Fibroblast of upper back skin (primary cell): ENCODE data around the gene MAVS.
"Not testable (repeated sequence)": the region's sequence is repeated elsewhere in the genome, so short reads cannot be mapped to it uniquely, and the experiment has no call there.

Source experiments
- DNase-seq: peaks from one replicate; pipeline ENCODE4 v3.0.0-alpha.2; 2013

Gene MAVS

DNA sequence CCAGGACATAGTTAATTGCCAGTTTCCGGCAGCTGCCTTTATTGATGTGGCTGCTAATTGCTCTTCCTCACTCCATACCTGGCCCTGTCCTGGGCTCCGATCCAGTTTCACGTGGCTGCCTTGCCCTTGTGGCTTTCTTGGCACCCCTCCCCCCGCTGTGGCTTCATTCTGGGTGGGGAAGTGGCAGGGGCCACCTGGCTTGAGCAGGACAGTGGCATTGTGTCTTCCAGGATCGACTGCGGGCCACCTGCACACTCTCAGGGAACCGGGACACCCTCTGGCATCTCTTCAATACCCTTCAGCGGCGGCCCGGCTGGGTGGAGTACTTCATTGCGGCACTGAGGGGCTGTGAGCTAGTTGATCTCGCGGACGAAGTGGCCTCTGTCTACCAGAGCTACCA, 10.8 kb downstream of the MAVS start:
- DNase-seq = no peak

GRCh38 chr20:3858689-3859088, 12.1 kb downstream of the MAVS start:
- DNase-seq = no peak

DNA sequence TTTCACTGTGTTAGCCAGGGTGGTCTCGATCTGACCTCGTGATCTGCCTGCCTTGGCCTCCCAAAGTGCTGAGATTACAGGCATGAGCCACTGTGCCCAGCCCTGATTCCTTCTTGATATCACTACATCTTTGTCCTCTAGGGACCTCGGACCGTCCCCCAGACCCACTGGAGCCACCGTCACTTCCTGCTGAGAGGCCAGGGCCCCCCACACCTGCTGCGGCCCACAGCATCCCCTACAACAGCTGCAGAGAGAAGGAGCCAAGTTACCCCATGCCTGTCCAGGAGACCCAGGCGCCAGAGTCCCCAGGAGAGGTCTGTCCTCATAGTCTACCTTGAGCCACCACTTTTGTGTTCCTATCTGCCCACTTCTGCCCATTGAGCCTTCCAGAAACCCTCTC, 14.6 kb downstream of the MAVS start:
- no peak for DNase-seq

GRCh38 chr20:3862333-3862732, 15.7 kb downstream of the MAVS start:
- no peak for DNase-seq

- no peak for DNase-seq
Observed at GRCh38 chr20:3863317-3863716, 16.7 kb downstream of the MAVS start.

DNA sequence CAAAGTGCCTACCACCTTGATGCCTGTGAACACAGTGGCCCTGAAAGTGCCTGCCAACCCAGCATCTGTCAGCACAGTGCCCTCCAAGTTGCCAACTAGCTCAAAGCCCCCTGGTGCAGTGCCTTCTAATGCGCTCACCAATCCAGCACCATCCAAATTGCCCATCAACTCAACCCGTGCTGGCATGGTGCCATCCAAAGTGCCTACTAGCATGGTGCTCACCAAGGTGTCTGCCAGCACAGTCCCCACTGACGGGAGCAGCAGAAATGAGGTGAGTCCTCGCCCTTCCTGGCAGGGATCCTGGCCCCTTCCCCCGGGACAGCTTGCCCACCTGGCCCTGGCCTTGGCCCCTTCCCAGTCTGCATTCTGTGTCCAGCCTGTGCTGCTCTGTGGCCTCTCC, 17.9 kb downstream of the MAVS start:
- DNase-seq = no peak

- DNase-seq = no peak
Observed at GRCh38 chr20:3865152-3865886, 18.7 kb downstream of the MAVS start.

DNA sequence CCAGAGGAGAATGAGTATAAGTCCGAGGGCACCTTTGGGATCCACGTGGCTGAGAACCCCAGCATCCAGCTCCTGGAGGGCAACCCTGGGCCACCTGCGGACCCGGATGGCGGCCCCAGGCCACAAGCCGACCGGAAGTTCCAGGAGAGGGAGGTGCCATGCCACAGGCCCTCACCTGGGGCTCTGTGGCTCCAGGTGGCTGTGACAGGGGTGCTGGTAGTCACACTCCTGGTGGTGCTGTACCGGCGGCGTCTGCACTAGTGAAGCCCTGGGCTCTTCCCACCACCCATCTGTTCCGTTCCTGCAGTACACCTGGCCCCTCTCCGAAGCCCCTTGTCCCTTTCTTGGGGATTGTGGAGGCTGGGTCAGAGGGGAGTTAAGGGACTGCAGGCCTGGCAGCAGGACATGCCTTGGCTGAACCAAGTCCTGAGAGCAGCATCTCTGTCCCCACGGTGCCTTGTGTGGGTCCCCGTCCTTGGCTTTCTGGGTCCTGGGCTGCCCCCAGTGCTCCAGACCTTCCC, 19.3 kb downstream of the MAVS start:
- no peak for DNase-seq

DNA sequence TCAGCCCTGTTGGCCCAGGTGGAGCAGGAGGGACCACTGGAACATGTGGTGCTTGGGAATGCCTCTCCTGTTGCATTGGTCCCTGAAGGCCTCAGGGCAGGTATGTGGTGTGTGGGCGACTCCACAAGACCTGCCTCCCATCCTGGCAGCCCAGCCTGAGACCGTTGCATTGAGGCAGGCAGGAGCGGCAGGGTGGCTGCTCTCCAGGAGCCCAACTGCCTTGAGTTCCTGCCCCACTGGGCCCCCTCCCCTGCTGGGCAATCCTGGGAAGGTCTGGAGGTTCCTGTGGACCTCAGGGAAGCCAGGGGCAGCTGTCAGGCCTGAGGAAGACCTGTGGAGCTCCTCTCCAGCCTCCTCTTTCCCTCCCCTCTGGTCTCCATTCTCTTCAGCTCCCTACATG, 19.8 kb downstream of the MAVS start:
- DNase-seq = no peak

DNA sequence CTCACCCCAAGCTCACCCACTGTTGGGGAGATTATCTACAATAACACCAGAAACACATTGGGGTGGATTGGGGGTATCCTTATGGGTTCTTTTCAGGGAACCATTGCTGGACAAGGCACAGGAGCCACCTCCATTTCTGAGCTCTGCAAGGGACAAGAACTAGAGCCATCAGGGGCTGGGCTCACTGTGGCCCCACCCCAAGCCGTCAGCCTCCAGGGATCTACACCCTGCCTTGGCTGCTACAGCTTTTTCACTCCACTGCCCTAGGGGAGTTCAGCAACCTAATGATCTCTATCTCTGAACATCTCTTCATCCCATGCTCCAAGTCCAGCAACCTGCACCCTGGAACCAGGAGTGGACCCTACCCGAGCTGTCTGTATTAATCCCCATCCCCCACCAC, 21.2 kb downstream of the MAVS start:
- no peak for DNase-seq

GRCh38 chr20:3869839-3870634, 23.4 kb downstream of the MAVS start:
- no peak for DNase-seq

DNA sequence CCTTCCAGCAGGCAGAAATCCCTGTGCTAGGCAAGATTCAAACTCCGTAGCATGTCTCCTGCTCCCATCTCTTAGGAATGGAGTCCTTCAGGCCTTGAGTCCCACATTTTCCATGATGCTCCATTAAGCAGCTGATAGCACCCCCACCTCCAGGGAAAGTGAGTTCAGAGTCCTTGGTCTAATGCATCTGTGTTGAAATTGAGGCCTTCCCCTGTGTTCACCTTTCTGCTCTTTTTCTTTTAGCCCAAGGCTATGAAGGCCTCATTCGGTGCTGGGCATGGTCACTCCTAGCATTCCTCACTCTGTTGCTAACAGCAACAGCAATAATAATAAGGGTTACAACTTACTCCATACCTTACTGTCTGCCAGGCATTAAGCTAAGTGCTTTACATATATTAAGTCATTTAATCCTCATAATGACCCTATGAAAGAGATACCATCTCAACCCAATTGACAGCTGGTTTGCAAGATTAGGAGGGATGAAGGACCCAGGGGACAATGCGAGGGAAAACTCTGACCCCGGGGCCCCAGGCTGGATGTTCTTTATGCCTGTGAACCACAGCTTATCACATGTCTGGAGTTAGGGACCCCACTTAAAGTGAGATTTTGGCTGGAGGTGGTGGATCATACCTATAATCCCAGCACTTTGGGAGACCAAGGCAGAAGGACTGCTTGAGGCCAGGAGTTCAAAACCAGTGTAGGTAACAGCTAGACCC, 25.1 kb downstream of the MAVS start:
- no peak for DNase-seq

GRCh38 chr20:3873507-3873906, 26.9 kb downstream of the MAVS start:
- no peak for DNase-seq

GRCh38 chr20:3874194-3874844, 27.7 kb downstream of the MAVS start:
- no peak for DNase-seq

DNA sequence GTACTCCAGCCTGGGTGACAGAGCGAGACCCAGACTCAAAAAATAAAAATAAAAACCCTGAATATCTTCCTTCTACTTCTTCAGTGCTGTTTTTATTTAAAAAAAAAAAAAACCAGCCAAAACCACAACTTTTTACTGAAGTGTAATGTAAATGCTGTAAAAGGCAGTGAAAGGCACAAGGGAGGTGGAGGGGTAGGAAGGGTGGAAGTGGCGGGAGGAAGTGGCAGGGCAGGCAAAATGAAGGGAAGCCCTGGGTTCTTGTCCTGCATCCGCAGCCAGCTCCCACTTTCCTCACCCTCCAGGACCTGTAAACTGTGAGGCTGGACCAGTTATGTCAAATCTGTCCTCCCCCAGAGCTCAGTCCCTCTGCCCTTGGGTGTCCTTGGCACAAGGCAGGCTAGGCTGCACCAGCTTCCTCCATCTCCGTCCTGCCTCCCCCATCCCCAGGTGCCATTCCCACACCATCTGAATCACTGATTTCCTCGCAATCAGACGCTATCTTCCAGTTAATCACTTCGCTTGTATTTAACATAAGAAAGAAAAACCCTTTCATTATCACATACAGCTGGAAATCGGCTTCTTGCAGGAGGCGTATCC, 28.8 kb downstream of the MAVS start:
- DNase-seq = no peak

DNA sequence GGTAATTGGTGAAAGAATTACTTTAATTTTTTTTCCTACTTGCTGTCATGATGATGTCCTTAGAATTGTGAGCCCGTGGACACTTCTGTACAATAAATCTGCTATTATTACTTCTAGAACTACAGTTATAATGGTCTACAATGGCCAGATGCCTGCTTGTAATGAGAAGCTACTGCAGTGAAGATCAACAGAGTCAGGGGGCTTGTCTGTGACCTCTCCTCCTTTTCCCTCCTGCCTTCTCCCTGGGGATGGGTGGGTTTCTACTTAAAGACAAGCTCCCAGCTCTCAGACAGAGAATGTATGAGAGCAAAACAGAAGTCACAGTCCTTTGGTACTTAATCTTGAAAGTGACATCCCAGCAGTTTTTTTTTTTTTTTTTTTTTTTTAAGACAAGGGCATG, 29.4 kb downstream of the MAVS start:
- DNase-seq = no peak

GRCh38 chr20:3876676-3877075, 30.0 kb downstream of the MAVS start:
- no peak for DNase-seq

GRCh38 chr20:3878921-3879274, 32.3 kb downstream of the MAVS start:
- DNase-seq = not testable (repeated sequence)

DNA sequence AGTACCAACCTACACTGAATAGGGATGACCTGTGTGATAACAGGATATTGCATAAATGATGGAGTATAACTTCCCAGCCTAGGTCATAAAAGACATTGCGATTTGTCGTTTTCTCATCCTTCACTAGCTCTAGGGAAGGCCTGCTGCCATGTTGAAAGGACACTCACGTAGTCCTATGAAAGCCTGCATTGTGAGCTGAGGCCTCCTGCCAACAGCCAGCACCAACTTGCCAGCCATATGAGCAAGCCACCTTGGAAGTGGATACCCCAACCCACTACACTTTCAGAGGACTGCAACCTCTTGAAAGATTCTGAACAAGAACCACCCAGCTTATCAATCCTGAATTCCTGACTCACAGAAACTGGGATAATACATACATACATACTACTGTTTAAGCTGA, 39.1 kb downstream of the MAVS start:
- no peak for DNase-seq

GRCh38 chr20:3887876-3888620, 41.4 kb downstream of the MAVS start:
- peak; percentile 42 for DNase-seq

DNA sequence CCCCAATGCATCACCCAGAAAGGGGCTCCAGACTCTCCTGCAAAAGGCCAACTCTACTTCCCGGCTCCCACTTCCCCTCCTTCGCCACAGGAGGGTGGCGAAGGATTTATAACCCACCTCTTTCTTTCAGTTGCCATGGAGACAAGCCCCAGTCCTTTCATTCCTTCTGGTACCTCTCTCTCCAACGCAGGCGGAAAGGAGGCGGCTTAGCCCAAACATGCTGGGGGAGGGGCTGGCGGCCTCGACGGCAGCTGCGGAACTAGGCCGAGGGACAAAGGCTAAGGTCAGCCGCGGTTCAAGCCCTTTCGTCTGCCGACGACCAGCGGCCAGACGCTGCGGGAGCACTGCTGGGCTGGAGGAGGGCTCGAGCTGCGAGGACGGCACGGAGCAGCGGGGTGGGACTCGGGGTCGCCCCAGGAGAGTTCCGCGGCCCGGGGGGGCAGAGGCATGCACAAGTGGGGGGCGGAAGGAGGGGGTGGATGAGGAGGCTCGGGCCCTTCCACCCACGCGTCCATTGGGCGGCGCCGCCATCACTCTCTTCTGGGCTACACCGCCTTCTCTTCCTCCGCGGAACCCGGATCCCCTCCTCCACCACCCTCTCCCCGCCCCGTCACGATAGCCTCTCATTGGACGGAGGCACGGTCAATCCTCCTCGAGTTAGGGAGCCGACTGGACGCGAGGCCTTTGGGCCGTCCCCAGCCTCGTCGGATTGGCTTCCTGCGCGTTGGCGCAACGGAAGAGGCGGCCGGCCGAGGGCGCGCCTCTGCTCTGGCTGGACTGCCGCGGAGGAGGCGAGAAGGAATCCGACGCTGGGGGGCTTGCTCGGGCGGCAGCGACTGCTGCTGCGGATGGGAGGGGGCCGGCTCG, 42.2 kb downstream of the MAVS start, which contains the start of gene PANK2:
Gene PANK2 (plus strand): TSS at position 766 of the 867 bp plus-strand sequence.
- DNase-seq = peak; percentile 99
